HG02623 (cell line): ENCODE measurements around the gene LIMK2.

Experiments
- ATAC-seq: cut with Tn5 transposase; IDR thresholded peaks from one replicate; pipeline ENCODE4 v1.9.1; 2021; ENCODE audit warnings: moderate library complexity; ENCODE audit not compliant: unreplicated experiment

Gene LIMK2

GRCh38 chr22:31327806-31328543, 115.9 kb downstream of the LIMK2 start:
- no peak for ATAC-seq

DNA sequence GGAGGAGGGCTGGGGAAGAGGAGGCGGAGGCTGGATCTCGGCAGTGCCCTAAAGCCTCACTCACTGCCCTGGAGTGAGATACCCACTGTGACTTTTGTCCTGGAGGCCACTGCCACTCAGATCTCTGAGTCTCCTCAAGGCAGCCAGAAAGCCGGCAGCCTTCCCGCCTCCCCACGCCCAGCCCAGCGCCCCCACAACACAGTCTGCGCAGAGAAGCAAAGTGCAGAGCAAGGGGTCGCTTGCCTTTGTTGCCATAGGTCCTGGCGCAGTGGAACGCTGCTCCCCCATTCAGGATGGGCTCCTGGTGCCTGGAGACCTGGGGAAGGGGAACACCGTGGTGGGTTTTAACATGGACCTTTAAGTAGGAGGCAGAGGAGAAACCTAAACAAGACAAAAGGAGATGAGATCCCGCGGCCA, 116.5 kb downstream of the LIMK2 start:
- no peak for ATAC-seq

- ATAC-seq: no peak
Measured at GRCh38 chr22:31329029-31329428, 116.9 kb downstream of the LIMK2 start.
